ENCODE measurements around the gene UGT1A6. TPM values are rescaled to one million over a fixed set of nuclear protein-coding genes. Genes with fewer than 3 reads are reported as not detected.

UGT1A6 gene
- total RNA-seq, 6 experiments from 2014 or later, result 79.4 to 315 (median 139) TPM

DNA sequence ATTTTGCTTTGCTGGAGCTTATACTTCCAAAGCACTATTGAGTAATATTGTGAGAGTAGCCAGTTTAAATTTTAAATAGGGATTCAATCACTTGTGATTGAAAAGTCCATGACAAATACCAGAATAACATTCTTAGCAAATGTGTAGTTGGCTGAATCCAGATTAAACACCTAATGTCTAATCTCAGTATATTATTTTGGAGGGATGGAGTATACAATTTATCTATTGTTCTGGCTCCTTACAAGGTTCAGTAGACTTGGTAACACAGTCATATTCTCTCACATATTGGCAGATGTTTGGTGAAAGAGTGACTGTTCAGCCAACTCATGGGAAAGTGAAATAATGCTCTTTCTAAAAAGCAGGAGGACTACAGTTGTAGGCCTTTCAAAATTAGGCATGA, 18.8 kb upstream of the UGT1A6 start:
- H3K27ac ChIP-seq, result peak overlapping the region; percentile 6 to 70 (median 26)
- H3K4me1 ChIP-seq, result peaks cover 0 to 54% (median 12%) of the 10 kb centered on the region in 4 donors
- no peaks in the 10 kb centered on the region for H3K36me3 ChIP-seq
- peak overlapping the region; percentile 22 to 66 (median 46) for H3K4me3 ChIP-seq
- H3K9me3 ChIP-seq, result no peaks in the 10 kb centered on the region
- TF ChIP-seq, protein P1, sequence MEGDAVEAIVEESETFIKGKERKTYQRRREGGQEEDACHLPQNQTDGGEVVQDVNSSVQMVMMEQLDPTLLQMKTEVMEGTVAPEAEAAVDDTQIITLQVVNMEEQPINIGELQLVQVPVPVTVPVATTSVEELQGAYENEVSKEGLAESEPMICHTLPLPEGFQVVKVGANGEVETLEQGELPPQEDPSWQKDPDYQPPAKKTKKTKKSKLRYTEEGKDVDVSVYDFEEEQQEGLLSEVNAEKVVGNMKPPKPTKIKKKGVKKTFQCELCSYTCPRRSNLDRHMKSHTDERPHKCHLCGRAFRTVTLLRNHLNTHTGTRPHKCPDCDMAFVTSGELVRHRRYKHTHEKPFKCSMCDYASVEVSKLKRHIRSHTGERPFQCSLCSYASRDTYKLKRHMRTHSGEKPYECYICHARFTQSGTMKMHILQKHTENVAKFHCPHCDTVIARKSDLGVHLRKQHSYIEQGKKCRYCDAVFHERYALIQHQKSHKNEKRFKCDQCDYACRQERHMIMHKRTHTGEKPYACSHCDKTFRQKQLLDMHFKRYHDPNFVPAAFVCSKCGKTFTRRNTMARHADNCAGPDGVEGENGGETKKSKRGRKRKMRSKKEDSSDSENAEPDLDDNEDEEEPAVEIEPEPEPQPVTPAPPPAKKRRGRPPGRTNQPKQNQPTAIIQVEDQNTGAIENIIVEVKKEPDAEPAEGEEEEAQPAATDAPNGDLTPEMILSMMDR (IDR thresholded peaks at IDR 0.05), result no peak
- TF ChIP-seq POLR2A (IDR thresholded peaks at IDR 0.05), result no peak
- H3K27me3 ChIP-seq, result no peaks in the 10 kb centered on the region
- peak in 2 of 4 donors; percentile 26 to 44 for ATAC-seq
- DNase-seq, result no peak
- intact Hi-C loops (cut with DNase I), result no loop called here

DNA sequence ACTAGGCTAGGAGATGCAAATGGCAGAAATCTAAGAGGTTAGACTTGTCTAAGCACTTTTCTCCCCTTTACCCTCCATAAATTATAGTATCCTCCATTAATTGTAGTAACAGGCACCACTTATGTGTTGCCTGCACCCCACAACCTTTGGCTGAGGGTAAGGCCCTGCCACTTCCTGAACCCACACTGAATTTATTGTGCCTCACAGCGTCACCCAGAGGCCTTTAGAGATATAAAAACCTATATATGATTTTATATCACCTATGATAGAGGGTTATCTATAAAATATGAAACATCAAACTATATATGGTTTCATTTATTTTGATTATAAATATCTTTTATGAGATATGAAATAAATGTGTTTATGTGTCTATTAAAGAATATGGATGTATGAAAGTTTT, 18.4 kb upstream of the UGT1A6 start:
- Histone ChIP-seq H3K27ac (peak overlapping the region; percentile 6 to 70 (median 26)), H3K9me3 (no peaks in the 10 kb centered on the region), H3K4me1 (peaks cover 0 to 50% (median 12%) of the 10 kb centered on the region in 4 donors), H3K36me3 (no peaks in the 10 kb centered on the region), H3K4me3 (peak overlapping the region; percentile 22 to 66 (median 46)), H3K27me3 (no peaks in the 10 kb centered on the region)
- 14% methylated on average over 1 of the region's 1 CpG for WGBS (ENCODE audit: insufficient coverage, low coverage, low lambda C conversion rate, missing lambda C conversion rate)
- intact Hi-C loops (cut with DNase I), result no loop called here
- DNase-seq, result no peak
- peak in 3 of 4 donors; percentile 26 to 36 (median 34) for ATAC-seq
- TF ChIP-seq, protein P1 (IDR thresholded peaks at IDR 0.05), result peak in 3 of 4 donors; percentile 9 to 22 (median 18)
- peak; percentile 15 for TF ChIP-seq POLR2A (IDR thresholded peaks at IDR 0.05)

DNA sequence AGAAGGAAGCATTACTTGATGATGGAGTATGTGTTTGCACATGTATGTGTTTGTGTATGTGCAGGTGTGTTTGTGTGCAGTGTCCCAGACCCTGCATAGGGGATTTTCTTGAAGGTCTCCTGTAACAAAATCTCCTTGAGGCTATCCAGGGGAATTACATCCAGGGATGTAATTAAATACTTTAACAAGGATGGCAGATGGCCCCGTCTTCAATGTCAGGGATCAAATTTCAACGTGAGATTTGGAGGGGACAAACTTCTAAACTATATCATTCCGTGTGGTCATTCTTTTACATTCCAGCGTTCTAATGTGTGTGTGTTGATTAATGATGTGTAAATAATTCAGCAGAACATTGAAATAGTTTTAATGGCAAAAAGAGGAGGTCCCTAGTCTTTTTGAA, 17.7 kb upstream of the UGT1A6 start:
- Histone ChIP-seq H3K4me1 (peaks cover 0 to 43% (median 9%) of the 10 kb centered on the region in 4 donors), H3K27me3 (no peaks in the 10 kb centered on the region), H3K27ac (peak overlapping the region in 1 of 3 donors; percentile 70), H3K9me3 (no peaks in the 10 kb centered on the region), H3K36me3 (no peaks in the 10 kb centered on the region), H3K4me3 (peak overlapping the region in 2 of 3 donors; percentile 46 to 66)
- intact Hi-C loops (cut with DNase I), result no loop called here
- ATAC-seq (no peak), DNase-seq (no peak)
- WGBS (ENCODE audit: insufficient coverage, low coverage, low lambda C conversion rate, missing lambda C conversion rate), result 29% methylated on average over 4 of the region's 4 CpGs
- TF ChIP-seq, protein P1 (IDR thresholded peaks at IDR 0.05), result no peak
- TF ChIP-seq POLR2A (IDR thresholded peaks at IDR 0.05), result no peak

DNA sequence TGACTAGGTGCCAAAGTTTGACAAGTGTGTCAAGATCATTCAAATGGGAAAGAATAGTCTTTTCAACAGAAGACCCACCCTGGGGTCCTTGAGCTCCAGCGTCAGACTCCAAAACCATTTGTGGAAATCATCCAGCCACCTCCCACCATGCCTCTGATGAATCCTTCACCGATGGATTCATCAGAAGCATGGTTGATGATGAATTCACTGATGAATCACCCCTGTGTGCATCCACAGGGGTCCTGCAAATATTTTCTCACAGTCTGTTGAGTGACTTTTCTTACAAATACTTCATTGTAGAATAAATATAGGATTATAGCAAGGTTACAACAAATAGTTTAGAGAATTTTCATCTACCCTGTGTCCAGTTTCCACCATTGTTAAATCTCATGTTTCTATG, 16.6 kb upstream of the UGT1A6 start:
- DNase-seq (no peak), ATAC-seq (no peak)
- no peaks in the 10 kb centered on the region for H3K27me3 ChIP-seq
- no peaks in the 10 kb centered on the region for H3K9me3 ChIP-seq
- H3K36me3 ChIP-seq, result no peaks in the 10 kb centered on the region
- TF ChIP-seq, protein P1 (IDR thresholded peaks at IDR 0.05), result no peak
- no peak for TF ChIP-seq POLR2A (IDR thresholded peaks at IDR 0.05)
- H3K4me1 ChIP-seq, result peaks cover 0 to 39% (median 6%) of the 10 kb centered on the region in 4 donors
- H3K27ac ChIP-seq, result no peak overlapping the region
- intact Hi-C loops (cut with DNase I), result no loop called here
- no peak overlapping the region for H3K4me3 ChIP-seq
- 92% methylated on average over 2 of the region's 2 CpGs for WGBS (ENCODE audit: insufficient coverage, low coverage, low lambda C conversion rate, missing lambda C conversion rate)

DNA sequence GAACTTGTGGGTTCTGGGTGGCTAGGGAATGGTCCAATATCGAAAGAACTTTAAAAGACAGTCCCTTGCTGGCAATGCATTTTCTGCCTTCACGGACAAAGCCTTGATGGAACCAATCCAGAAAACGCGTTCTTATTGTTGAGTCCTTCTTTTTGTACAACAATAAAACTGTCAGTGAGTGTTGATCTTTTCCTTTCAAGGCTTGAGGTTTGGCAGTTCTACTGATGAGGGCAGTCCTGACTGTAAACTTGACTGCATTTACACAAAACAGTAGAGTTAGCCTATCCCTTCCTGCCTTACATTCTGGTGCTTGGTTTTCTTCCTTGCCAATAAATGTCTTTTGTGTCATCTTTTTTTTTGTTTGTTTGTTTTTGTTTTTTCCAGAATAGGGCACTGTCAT, 13.5 kb upstream of the UGT1A6 start:
- Histone ChIP-seq H3K27ac (no peak overlapping the region), H3K4me3 (no peak overlapping the region)

More for the DNA sequence above, 13.5 kb upstream of the UGT1A6 start:
- no peaks in the 10 kb centered on the region for H3K27me3 ChIP-seq
- peaks cover 0 to 36% (median 3%) of the 10 kb centered on the region in 4 donors for H3K4me1 ChIP-seq
- intact Hi-C loops (cut with DNase I), result no loop called here
- WGBS (ENCODE audit: insufficient coverage, low coverage, low lambda C conversion rate, missing lambda C conversion rate), result 82% methylated on average over 2 of the region's 4 CpGs
- TF ChIP-seq, protein P1 (IDR thresholded peaks at IDR 0.05), result no peak
- TF ChIP-seq POLR2A (IDR thresholded peaks at IDR 0.05), result no peak
- DNase-seq (no peak), ATAC-seq (no peak)
- H3K9me3 ChIP-seq, result no peaks in the 10 kb centered on the region
- no peaks in the 10 kb centered on the region for H3K36me3 ChIP-seq

Data from right lobe of liver (tissue), 6 donors.